Measurements from ENCODE around the gene IFITM10. TPM values are rescaled to one million over a fixed set of nuclear protein-coding genes. Genes with fewer than 3 reads are reported as not detected.
A peak's percentile ranks its signal among the peaks of the same experiment; 100 is the strongest.

Gene IFITM10
- total and polyA plus RNA-seq, 2 donors (not counting 1 experiment from before 2014, with no cell fraction given): 0.09 to 1.7 TPM

DNA sequence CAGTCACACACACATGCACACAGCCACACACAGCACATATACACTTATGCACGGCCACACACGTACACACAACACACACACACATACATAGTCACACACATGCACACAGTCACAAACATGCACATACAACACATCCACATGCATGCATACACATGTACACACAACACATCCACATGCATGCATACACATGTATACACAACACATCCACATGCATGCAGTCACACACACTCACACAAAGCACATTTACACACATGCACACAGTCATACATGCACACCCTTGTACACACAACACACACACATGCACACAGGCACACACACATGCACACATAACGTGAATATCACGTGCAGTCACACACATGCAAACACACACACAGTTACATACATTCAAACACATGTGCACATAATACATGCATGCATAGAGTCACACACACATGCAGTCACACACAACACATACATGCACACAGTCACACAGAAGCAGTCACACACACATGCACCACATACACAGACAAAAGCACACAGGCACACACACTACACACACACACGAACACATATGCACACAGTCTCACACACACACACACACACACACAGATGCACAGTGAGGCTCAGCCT lies 18.8 kb downstream of the IFITM10 start:
- POLR2A ChIA-PET: no interaction called here
- H3K27ac ChIP-seq (ENCODE audit: low read length in 2 of 2): no peak overlapping the region
- intact Hi-C loops (cut with micrococcal nuclease): no loop called here
- H2AFZ ChIP-seq (ENCODE audit: insufficient read depth, low read depth, low read length, poor library complexity, severe bottlenecking): no peak overlapping the region
- H3K27me3 ChIP-seq (replicated peaks in 1 of 4; ENCODE audit: control extremely low read depth in 1 of 4, control insufficient read depth in 3 of 4, insufficient read depth in 4 of 4, low read length in 3 of 4): peaks cover 0 to 6% (median 1%) of the 10 kb centered on the region in 4 experiments
- H4K20me1 ChIP-seq (ENCODE audit: control insufficient read depth, insufficient read depth, low read length, poor library complexity, severe bottlenecking): no peaks in the 10 kb centered on the region
- Mint-ChIP-seq H3K27ac (no peak overlapping the region), H3K4me3 (no peak overlapping the region), H3K4me1 (peaks cover 35% of the 10 kb centered on the region), H3K9me3 (ENCODE audit: insufficient read depth) (peaks cover 10% of the 10 kb centered on the region), H3K27me3 (peaks cover 31% of the 10 kb centered on the region)
- peaks cover 0 to 15% (median 8%) of the 10 kb centered on the region in 3 donors for H3K9me3 ChIP-seq (ENCODE audit: control extremely low read depth in 1 of 3, control insufficient read depth in 2 of 3, insufficient read depth in 1 of 3, low read length in 2 of 3)
- ATAC-seq (ENCODE audit: low read depth) (no peak), DNase-seq (no peak)
- no peaks in the 10 kb centered on the region for H3K79me2 ChIP-seq (ENCODE audit: control insufficient read depth, insufficient read depth, low read length)
- no peak overlapping the region for H3K4me2 ChIP-seq (replicated peaks; ENCODE audit: low read depth, low read length, poor library complexity, severe bottlenecking)
- CTCF ChIA-PET: no interaction called here
- H3K9ac ChIP-seq (ENCODE audit: low read length): no peak overlapping the region
- TF ChIP-seq EZH2 (IDR thresholded peaks at IDR 0.05; ENCODE audit: borderline replicate concordance, insufficient read depth, low read depth, low read length, poor library complexity, severe bottlenecking): no peak
- TF ChIP-seq CTCF (IDR thresholded peaks at IDR 0.05): no peak
- 98% methylated on average over 5 of the region's 5 CpGs for whole genome bisulfite sequencing (ENCODE audit: insufficient coverage)
- no peak overlapping the region for H3K4me3 ChIP-seq (ENCODE audit: control extremely low read depth in 1 of 5, extremely low read depth in 1 of 5, insufficient read depth in 1 of 5, low read depth in 2 of 5, low read length in 4 of 5)
- no peaks in the 10 kb centered on the region for H3K36me3 ChIP-seq (replicated peaks in 1 of 2; ENCODE audit: control extremely low read depth in 1 of 2, control insufficient read depth in 1 of 2, extremely low read depth in 1 of 2, insufficient read depth in 2 of 2, low read length in 1 of 2)
- peaks cover 22 to 34% of the 10 kb centered on the region in 2 donors for H3K4me1 ChIP-seq (ENCODE audit: control insufficient read depth in 2 of 2, insufficient read depth in 2 of 2, low read length in 2 of 2)

DNA sequence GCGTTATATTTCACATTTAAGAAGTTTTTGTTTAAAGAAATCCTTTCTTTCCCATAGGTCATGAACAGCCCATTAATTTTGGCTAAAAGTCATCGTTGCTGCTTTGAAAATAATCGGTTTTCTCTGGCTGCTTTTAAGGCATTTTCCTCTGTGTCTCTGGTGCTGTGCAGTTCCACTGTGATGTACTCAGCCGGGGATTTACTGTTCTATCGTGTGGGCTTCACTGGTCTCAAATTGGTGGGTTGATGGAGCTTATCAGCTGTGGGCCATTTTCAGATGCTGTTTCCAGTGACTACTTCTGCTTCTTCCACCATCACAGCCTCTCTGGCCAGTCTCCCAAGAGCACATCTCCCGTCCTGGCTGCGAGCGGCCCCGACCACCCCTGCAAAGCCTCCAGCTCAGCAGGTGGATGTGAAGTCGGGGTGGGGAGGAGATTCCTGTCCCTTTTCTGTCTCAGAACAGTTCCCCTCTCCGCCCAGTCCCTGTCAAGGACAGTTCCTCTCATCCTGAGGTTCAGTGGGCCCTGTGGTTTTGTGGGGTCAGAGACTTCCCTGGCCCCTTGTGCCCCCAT lies 20.3 kb downstream of the IFITM10 start:
- no peak for ATAC-seq (ENCODE audit: low read depth)
- Histone ChIP-seq H3K27me3 (replicated peaks in 1 of 4; ENCODE audit: control extremely low read depth in 1 of 4, control insufficient read depth in 3 of 4, insufficient read depth in 4 of 4, low read length in 3 of 4) (peaks cover 0 to 6% (median 2%) of the 10 kb centered on the region in 4 experiments), H2AFZ (ENCODE audit: insufficient read depth, low read depth, low read length, poor library complexity, severe bottlenecking) (no peak overlapping the region), H3K27ac (ENCODE audit: low read length in 2 of 2) (no peak overlapping the region), H3K4me1 (ENCODE audit: control insufficient read depth in 2 of 2, insufficient read depth in 2 of 2, low read length in 2 of 2) (peaks cover 22 to 34% of the 10 kb centered on the region in 2 donors), H3K9me3 (ENCODE audit: control extremely low read depth in 1 of 3, control insufficient read depth in 2 of 3, insufficient read depth in 1 of 3, low read length in 2 of 3) (peaks cover 0 to 3% (median 0%) of the 10 kb centered on the region in 3 donors), H3K36me3 (replicated peaks in 1 of 2; ENCODE audit: control extremely low read depth in 1 of 2, control insufficient read depth in 1 of 2, extremely low read depth in 1 of 2, insufficient read depth in 2 of 2, low read length in 1 of 2) (no peaks in the 10 kb centered on the region), H3K4me3 (ENCODE audit: control extremely low read depth in 1 of 5, extremely low read depth in 1 of 5, insufficient read depth in 1 of 5, low read depth in 2 of 5, low read length in 4 of 5) (no peak overlapping the region), H3K79me2 (ENCODE audit: control insufficient read depth, insufficient read depth, low read length) (no peaks in the 10 kb centered on the region), H3K9ac (ENCODE audit: low read length) (no peak overlapping the region), H3K4me2 (replicated peaks; ENCODE audit: low read depth, low read length, poor library complexity, severe bottlenecking) (no peak overlapping the region), H4K20me1 (ENCODE audit: control insufficient read depth, insufficient read depth, low read length, poor library complexity, severe bottlenecking) (no peaks in the 10 kb centered on the region)
- CTCF ChIA-PET: no interaction called here
- POLR2A ChIA-PET: no interaction called here
- Mint-ChIP-seq H3K27me3 (peaks cover 32% of the 10 kb centered on the region), H3K4me3 (peak overlapping the region; percentile 31), H3K9me3 (ENCODE audit: insufficient read depth) (no peaks in the 10 kb centered on the region), H3K4me1 (peaks cover 35% of the 10 kb centered on the region), H3K27ac (peak overlapping the region; percentile 4)
- WGBS (ENCODE audit: insufficient coverage): 39% methylated on average over 4 of the region's 11 CpGs
- no peak for DNase-seq
- TF ChIP-seq EZH2 (IDR thresholded peaks at IDR 0.05; ENCODE audit: borderline replicate concordance, insufficient read depth, low read depth, low read length, poor library complexity, severe bottlenecking) (no peak), CTCF (IDR thresholded peaks at IDR 0.05) (no peak)
- intact Hi-C loops (cut with micrococcal nuclease): no loop called here

Data from B cell (primary cell).